T-cell (primary cell): Measurements from ENCODE around the gene CTSW. TPM values are rescaled to one million over a fixed set of nuclear protein-coding genes. Genes with fewer than 3 reads are reported as not detected.
A peak's percentile ranks its signal among the peaks of the same experiment; 100 is the strongest.

Experiments
- ATAC-seq, 4 experiments: fragments of 200-7000 bp in 3 of 4; fragments of 150-1000 bp in 1 of 4; cut with Tn5 transposase; replicated peaks in 1 of 4; 1 replicate in 3 of 4; 2 replicates in 1 of 4; pipeline ENCODE4 v1.10.0; 2021; ENCODE audit warnings: moderate library complexity in 3 of 4, mild to moderate bottlenecking in 2 of 4, moderate number of reproducible peaks in 1 of 4
- CTCF ChIA-PET, 2 donors: fragments of 300-600 bp; sonication (Branson Sonifier 250); formaldehyde crosslinking; loops; one replicate each; lab custom pipeline; 2022; ENCODE audit warnings: antibody characterized with exemption in 2 of 2; lab: Charles Lee
- POLR2A ChIA-PET, 2 donors: fragments of 300-600 bp; sonication (Branson Sonifier 250); formaldehyde crosslinking; loops; one replicate each; lab custom pipeline; 2022; ENCODE audit warnings: antibody characterized with exemption in 2 of 2; lab: Charles Lee
- DNase-seq, 35 experiments: peaks; one replicate each; pipeline versions ENCODE4 v3.0.0 to v3.0.0-alpha.2; 2013 to 2023
- H3K27ac ChIP-seq: one replicate; pipeline ENCODE4 v1.5.1; 2013; ENCODE audit warnings: low read length
- H3K27me3 ChIP-seq, 2 experiments: replicated peaks in 1 of 2; 1 replicate in 1 of 2; 2 replicates in 1 of 2; pipeline versions ENCODE4 v1.6.1 to v1.7.0; 2013; ENCODE audit warnings: low read length in 1 of 2, mixed read lengths in 1 of 2; ENCODE audit not compliant: control insufficient read depth in 2 of 2, insufficient read depth in 2 of 2; ENCODE audit errors: extremely low read depth in 1 of 2
- H3K36me3 ChIP-seq, 2 donors: 1 replicate in 1 of 2; 2 replicates in 1 of 2; pipeline versions ENCODE4 v1.6.1 to v1.7.0; 2013; ENCODE audit warnings: low read length in 1 of 2; ENCODE audit not compliant: control insufficient read depth in 2 of 2, insufficient read depth in 1 of 2; ENCODE audit errors: extremely low read depth in 1 of 2
- H3K4me1 ChIP-seq, 2 experiments: 1 replicate in 1 of 2; 2 replicates in 1 of 2; pipeline versions ENCODE4 v1.6.1 to v1.7.0; 2013; ENCODE audit warnings: low read length in 2 of 2, mixed read lengths in 1 of 2; ENCODE audit not compliant: insufficient read depth in 2 of 2, control insufficient read depth in 1 of 2; ENCODE audit errors: extremely low read depth in 1 of 2
- H3K4me3 ChIP-seq, 2 donors: 1 replicate in 1 of 2; 2 replicates in 1 of 2; pipeline versions ENCODE4 v1.5.1 to v1.7.0; 2013; ENCODE audit warnings: mild to moderate bottlenecking in 2 of 2, low read length in 1 of 2, moderate library complexity in 1 of 2; ENCODE audit not compliant: control insufficient read depth in 1 of 2; ENCODE audit errors: extremely low read depth in 1 of 2
- H3K9me3 ChIP-seq: 2 replicates; pipeline ENCODE4 v1.7.0; 2013
- H3K27ac Mint-ChIP-seq, 2 donors: one replicate each; pipeline ENCODE4 v1.8.0; 2020 to 2021; ENCODE audit warnings: mild to moderate bottlenecking in 2 of 2, mixed read lengths in 2 of 2
- H3K27me3 Mint-ChIP-seq, 2 donors: one replicate each; pipeline ENCODE4 v1.8.0; 2021 to 2022; ENCODE audit warnings: mixed read lengths in 2 of 2
- H3K36me3 Mint-ChIP-seq: one replicate; pipeline ENCODE4 v1.8.0; 2021; ENCODE audit warnings: mixed read lengths
- H3K4me1 Mint-ChIP-seq, 3 donors: one replicate each; pipeline ENCODE4 v1.8.0; 2020 to 2022; ENCODE audit warnings: mixed read lengths in 3 of 3, mild to moderate bottlenecking in 1 of 3
- H3K4me3 Mint-ChIP-seq, 3 donors: one replicate each; pipeline ENCODE4 v1.8.0; 2020 to 2022; ENCODE audit warnings: mild to moderate bottlenecking in 3 of 3, mixed read lengths in 3 of 3, moderate library complexity in 3 of 3
- H3K9me3 Mint-ChIP-seq, 3 donors: one replicate each; pipeline ENCODE4 v1.8.0; 2020 to 2022; ENCODE audit warnings: mixed read lengths in 3 of 3
- WGBS: methylation state at CpG from one replicate; pipeline ENCODE4 v1.1.5; 2013; ENCODE audit warnings: missing lambda C conversion rate; ENCODE audit not compliant: insufficient coverage; 5-methylcytosine and 5-hydroxymethylcytosine counted together
- total RNA-seq, 35 experiments: library from RNA in 6 of 35; stranded (reverse) in 6 of 35; fragments of 120-200 nt in 1 of 35; gene quantifications; one replicate each; pipeline versions ENCODE4 v1.2.1 to v1.2.4 and lab custom pipeline; 2013 to 2026

Gene CTSW
- total RNA-seq, 5 donors from 2014 or later (not counting 1 experiment from before 2014, with no cell fraction given), result 45.3 to 127 (median 66.4) TPM

GRCh38 chr11:65918211-65919140, 38.8 kb downstream of the CTSW start, which contains the start of gene C11orf68:
Gene C11orf68 (minus strand): TSS chr11:65919062. CDS start chr11:65919031, 31 bp downstream.
- ATAC-seq (peak; percentile 13 to 74 (median 71)), DNase-seq (peak in 3 of 35 experiments; percentile 17 to 20 (median 19))
- 4% methylated on average over 77 of the region's 77 CpGs for WGBS
- Mint-ChIP-seq H3K4me3 (peak within 1 kb of the TSS; percentile 90 to 92 (median 91)), H3K36me3 (peaks cover 20% of the 10 kb centered on the region), H3K27me3 (no peaks in the 10 kb centered on the region), H3K9me3 (no peaks in the 10 kb centered on the region), H3K4me1 (peaks cover 41 to 59% (median 50%) of the 10 kb centered on the region in 3 donors), H3K27ac (peak within 1 kb of the TSS; percentile 86 to 88)
- H3K4me1 ChIP-seq, result peaks cover 27 to 64% of the 10 kb centered on the region in 2 experiments
- peak within 1 kb of the TSS; percentile 84 for H3K27ac ChIP-seq
- no peaks in the 10 kb centered on the region for H3K27me3 ChIP-seq
- peak within 1 kb of the TSS; percentile 92 to 99 for H3K4me3 ChIP-seq
- ChIA-PET POLR2A (interaction anchor here in 1 of 2 donors (0.6 to 1.0 kb wide), 2 partner anchors 24 to 197 kb away, joined by 3 read pairs; no protein-coding TSS in a partner anchor), CTCF (interaction anchor here in 1 of 2 donors (1.0 to 1.3 kb wide), 2 partner anchors 28 to 59 kb away, joined by 3 to 6 read pairs; partner anchors contain the start of gene CCDC85B)
- H3K36me3 ChIP-seq, result peaks cover 7 to 33% of the 10 kb centered on the region in 2 donors
- H3K9me3 ChIP-seq, result no peaks in the 10 kb centered on the region

GRCh38 chr11:65919141-65919572, 39.5 kb downstream of the CTSW start, which contains the start of gene DRAP1:
Gene DRAP1 (plus strand): TSS chr11:65919426. CDS start chr11:65919502, 76 bp downstream.
- Mint-ChIP-seq H3K4me3 (peak within 1 kb of the TSS; percentile 90 to 92 (median 91)), H3K9me3 (no peaks in the 10 kb centered on the region), H3K4me1 (peaks cover 41 to 59% (median 50%) of the 10 kb centered on the region in 3 donors), H3K36me3 (peaks cover 21% of the 10 kb centered on the region), H3K27me3 (no peaks in the 10 kb centered on the region), H3K27ac (peak within 1 kb of the TSS; percentile 86 to 88)
- ChIA-PET CTCF (interaction anchor here in 1 of 2 donors (0.6 to 1.3 kb wide), 3 partner anchors 29 to 60 kb away, joined by 3 to 6 read pairs (median 3); partner anchors contain the start of gene CCDC85B), POLR2A (interaction anchor here in 1 of 2 donors (0.6 kb wide), 1 partner anchor 15 kb away, joined by 4 read pairs; no protein-coding TSS in a partner anchor)
- Histone ChIP-seq H3K36me3 (peaks cover 7 to 34% of the 10 kb centered on the region in 2 donors), H3K4me1 (peaks cover 27 to 64% of the 10 kb centered on the region in 2 experiments), H3K4me3 (peak within 1 kb of the TSS; percentile 92 to 99), H3K27me3 (no peaks in the 10 kb centered on the region), H3K27ac (peak within 1 kb of the TSS; percentile 84), H3K9me3 (no peaks in the 10 kb centered on the region)
- ATAC-seq (peak; percentile 87 to 89 (median 88)), DNase-seq (peak; percentile 95 to 100 (median 98))
- WGBS, result under 1% methylated on average over 58 of the region's 59 CpGs

- peaks cover 7 to 38% of the 10 kb centered on the region in 2 donors for H3K36me3 ChIP-seq
These were observed 40.1 kb downstream of the CTSW start for GRCh38 chr11:65919573-65920371.

GRCh38 chr11:65920372-65920802, 40.8 kb downstream of the CTSW start:
- Histone ChIP-seq H3K36me3 (peaks cover 7 to 41% of the 10 kb centered on the region in 2 donors), H3K9me3 (no peaks in the 10 kb centered on the region), H3K27me3 (no peaks in the 10 kb centered on the region), H3K4me3 (peak overlapping the region; percentile 65 to 91), H3K27ac (peak overlapping the region; percentile 62), H3K4me1 (peaks cover 27 to 62% of the 10 kb centered on the region in 2 experiments)
- no peak for DNase-seq
- H3K4me3 Mint-ChIP-seq, result peak overlapping the region; percentile 90 to 92 (median 91)
- ATAC-seq, result no peak
- whole genome bisulfite sequencing, result 74% methylated on average over 15 of the region's 15 CpGs
- peak overlapping the region; percentile 86 to 88 for H3K27ac Mint-ChIP-seq
- CTCF ChIA-PET, result interaction anchor here (0.6 to 1.3 kb wide), 2 partner anchors 31 to 1142 kb away, joined by 3 read pairs; no protein-coding TSS in a partner anchor
- H3K27me3 Mint-ChIP-seq, result no peaks in the 10 kb centered on the region
- H3K36me3 Mint-ChIP-seq, result peaks cover 21% of the 10 kb centered on the region
- H3K9me3 Mint-ChIP-seq, result no peaks in the 10 kb centered on the region
- POLR2A ChIA-PET, result no interaction called here
- H3K4me1 Mint-ChIP-seq, result peaks cover 30 to 49% (median 41%) of the 10 kb centered on the region in 3 donors

More at GRCh38 chr11:65919573-65920371, 40.1 kb downstream of the CTSW start:
- Histone ChIP-seq H3K4me1 (peaks cover 27 to 67% of the 10 kb centered on the region in 2 experiments), H3K4me3 (peak overlapping the region; percentile 67 to 91), H3K9me3 (no peaks in the 10 kb centered on the region), H3K27ac (peak overlapping the region; percentile 62), H3K27me3 (no peaks in the 10 kb centered on the region)
- Mint-ChIP-seq H3K4me3 (peak overlapping the region; percentile 90 to 92 (median 91)), H3K9me3 (no peaks in the 10 kb centered on the region), H3K27ac (peak overlapping the region; percentile 86 to 88), H3K4me1 (peaks cover 37 to 55% (median 47%) of the 10 kb centered on the region in 3 donors), H3K27me3 (no peaks in the 10 kb centered on the region), H3K36me3 (peaks cover 21% of the 10 kb centered on the region)
- ChIA-PET CTCF (interaction anchor here in 1 of 2 donors (0.6 to 1.3 kb wide), 2 partner anchors 31 to 34 kb away, joined by 3 read pairs; no protein-coding TSS in a partner anchor), POLR2A (interaction anchor here in 1 of 2 donors (0.6 kb wide), 1 partner anchor 15 kb away, joined by 4 read pairs; no protein-coding TSS in a partner anchor)
- peak in 30 of 35 experiments; percentile 16 to 73 (median 46) for DNase-seq
- under 1% methylated on average over 43 of the region's 60 CpGs for WGBS
- ATAC-seq, result peak; percentile 46 to 56 (median 50)

GRCh38 chr11:65921033-65921555, 41.5 kb downstream of the CTSW start:
- ATAC-seq, result no peak
- 90% methylated on average over 2 of the region's 12 CpGs for WGBS
- POLR2A ChIA-PET, result interaction anchor here (0.6 kb wide), 2 partner anchors 11 to 1198 kb away, joined by 3 read pairs; partner anchors contain the start of gene KDM2A (in 1 of the 2)
- H3K4me3 ChIP-seq, result peak overlapping the region in 1 of 2 donors; percentile 91
- CTCF ChIA-PET, result interaction anchor here (0.6 to 1.3 kb wide), 3 partner anchors 32 to 1142 kb away, joined by 3 to 5 read pairs (median 3); no protein-coding TSS in a partner anchor
- peaks cover 27 to 55% of the 10 kb centered on the region in 2 experiments for H3K4me1 ChIP-seq
- no peak overlapping the region for H3K27ac ChIP-seq
- Mint-ChIP-seq H3K4me1 (peaks cover 30 to 48% (median 41%) of the 10 kb centered on the region in 3 donors), H3K27me3 (no peaks in the 10 kb centered on the region), H3K27ac (no peak overlapping the region), H3K4me3 (peak overlapping the region; percentile 90 to 92 (median 91)), H3K36me3 (peaks cover 23% of the 10 kb centered on the region), H3K9me3 (no peaks in the 10 kb centered on the region)
- no peaks in the 10 kb centered on the region for H3K27me3 ChIP-seq
- H3K36me3 ChIP-seq, result peaks cover 7 to 39% of the 10 kb centered on the region in 2 donors
- no peak for DNase-seq
- H3K9me3 ChIP-seq, result no peaks in the 10 kb centered on the region
